DND-41 (cell line): Measurements from ENCODE around the gene CD27.

Experiments
- CTCF ChIP-seq: IDR thresholded peaks from 2 replicates; pipeline ENCODE4 v1.5.1; 2012; ENCODE audit warnings: borderline replicate concordance, low read length, moderate library complexity, mild to moderate bottlenecking; ENCODE audit not compliant: poor library complexity, severe bottlenecking; ENCODE audit errors: extremely low read depth
- EZH2 ChIP-seq: IDR thresholded peaks from 3 replicates; pipeline ENCODE4 v1.6.1; 2012; ENCODE audit warnings: borderline replicate concordance, low read depth, mild to moderate bottlenecking, moderate library complexity, low read length, inconsistent platforms; ENCODE audit not compliant: severe bottlenecking

DNA sequence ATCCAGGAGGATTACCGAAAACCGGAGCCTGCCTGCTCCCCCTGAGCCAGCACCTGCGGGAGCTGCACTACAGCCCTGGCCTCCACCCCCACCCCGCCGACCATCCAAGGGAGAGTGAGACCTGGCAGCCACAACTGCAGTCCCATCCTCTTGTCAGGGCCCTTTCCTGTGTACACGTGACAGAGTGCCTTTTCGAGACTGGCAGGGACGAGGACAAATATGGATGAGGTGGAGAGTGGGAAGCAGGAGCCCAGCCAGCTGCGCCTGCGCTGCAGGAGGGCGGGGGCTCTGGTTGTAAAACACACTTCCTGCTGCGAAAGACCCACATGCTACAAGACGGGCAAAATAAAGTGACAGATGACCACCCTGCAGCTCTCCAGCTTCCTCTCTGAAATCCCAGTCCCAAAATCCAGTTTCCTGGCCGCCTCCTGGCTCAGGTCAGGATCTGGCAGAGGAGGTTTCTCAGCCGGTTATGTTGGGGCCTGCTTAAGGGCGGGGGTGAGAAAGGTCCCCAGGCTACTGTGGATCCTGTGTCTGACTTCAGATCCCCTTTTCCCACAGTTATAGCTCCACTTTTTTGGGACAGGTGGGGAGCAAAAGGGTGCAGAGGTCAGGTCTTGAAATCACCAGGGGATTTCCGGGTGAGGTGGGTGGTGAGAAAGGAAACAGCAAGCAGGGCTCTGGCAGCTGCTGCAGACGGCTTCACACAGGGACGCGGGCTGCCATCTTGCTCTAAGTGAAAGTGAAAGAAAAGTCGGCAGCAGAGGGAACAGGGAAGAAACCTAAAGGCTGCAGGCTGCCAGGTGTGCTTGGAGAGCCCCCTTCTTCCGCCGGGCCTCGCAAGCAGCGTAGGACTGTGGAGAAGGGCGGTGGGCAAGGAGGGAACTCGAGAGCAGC lies 6.8 kb downstream of the CD27 start, which contains the start of gene TAPBPL:
- TF ChIP-seq CTCF (peak; percentile 2), EZH2 (no peak)
